K562 (cell line): Measurements from ENCODE around the gene KIF26A. TPM values are rescaled to one million over a fixed set of nuclear protein-coding genes. Genes with fewer than 3 reads are reported as not detected.

Experiments used
- ATAC-seq: fragments of 200-7000 bp; cut with Tn5 transposase; 3 replicates; pipeline ENCODE4 v1.9.1; 2020; ENCODE audit warnings: moderate library complexity
- BruUV-seq: library from RNA; stranded (reverse); fragments of 400-500 nt; replicated peaks from 2 replicates; lab custom pipeline; 2021; lab: Mats Ljungman, UMichigan
- CTCF ChIA-PET: fragments of 300-600 bp; formaldehyde crosslinking; extraction: SDS; loops from one replicate; lab custom pipeline; 2021; ENCODE audit warnings: low intra/inter-chr PET ratio; lab: Yijun Ruan, JAX
- POLR2A ChIA-PET: fragments of 300-600, 350-650 bp; sonication (Branson Sonifier 250); formaldehyde crosslinking; extraction: SDS; loops from one replicate; lab custom pipeline; 2021; ENCODE audit warnings: antibody characterized with exemption, inconsistent platforms; lab: Yijun Ruan, JAX
- DNase-seq, 4 experiments: peaks; one replicate each; pipeline versions ENCODE4 v3.0.0 to v3.0.0-alpha.2; 2011 to 2018; ENCODE audit warnings: low spot score in 3 of 4, mixed read lengths in 3 of 4; ENCODE audit errors: extremely low read depth in 1 of 4
- FAIRE-seq: peaks from 2 replicates; lab custom pipeline; 2011; peaks lifted over from hg19 to GRCh38; lab: Jason Lieb, UNC
- H2AFZ ChIP-seq: 2 replicates; pipeline ENCODE4 v1.6.0; 2011; ENCODE audit warnings: low read depth, low read length, control low read depth, inconsistent platforms
- H3K27ac ChIP-seq: fragments of 200-600 bp; 3 replicates; pipeline ENCODE4 v1.8.0; 2011; ENCODE audit warnings: low read depth, mild to moderate bottlenecking, control low read depth, inconsistent platforms, low read length, moderate library complexity, mixed read lengths; ENCODE audit errors: extremely low read depth
- H3K27me3 ChIP-seq, 2 experiments: fragments of 300-600 bp in 1 of 2; 2 replicates in 1 of 2; 3 replicates in 1 of 2; pipeline versions ENCODE4 v1.6.0 to v1.8.0; 2011; ENCODE audit warnings: inconsistent platforms in 2 of 2, low read length in 2 of 2, mild to moderate bottlenecking in 1 of 2, mixed read lengths in 1 of 2, moderate library complexity in 1 of 2; ENCODE audit not compliant: control insufficient read depth in 2 of 2, insufficient read depth in 2 of 2
- H3K36me3 ChIP-seq: fragments of 300-600 bp; 3 replicates; pipeline ENCODE4 v1.8.0; 2011; ENCODE audit warnings: mild to moderate bottlenecking, low read length, inconsistent platforms; ENCODE audit not compliant: control insufficient read depth, insufficient read depth
- H3K4me1 ChIP-seq, 2 experiments: fragments of 200-600 bp in 1 of 2; replicated peaks in 1 of 2; 2 replicates in 1 of 2; 3 replicates in 1 of 2; pipeline versions ENCODE4 v1.5.1 to v1.8.0; 2011; ENCODE audit warnings: inconsistent platforms in 2 of 2, low read length in 2 of 2, mild to moderate bottlenecking in 1 of 2, mixed read lengths in 1 of 2, moderate library complexity in 1 of 2; ENCODE audit not compliant: control insufficient read depth in 2 of 2, insufficient read depth in 2 of 2
- H3K4me2 ChIP-seq: 2 replicates; pipeline ENCODE4 v1.6.1; 2011; ENCODE audit warnings: low read length, control low read depth, inconsistent platforms, mixed read lengths; ENCODE audit not compliant: insufficient read depth
- H3K4me3 ChIP-seq: fragments of 200-600 bp; sonication (generic), shearing (Covaris generic); 2 replicates; pipeline ENCODE4 v1.5.1; 2016; ENCODE audit warnings: control low read depth, inconsistent platforms
- H3K79me2 ChIP-seq: fragments of 200-600 bp; 3 replicates; pipeline ENCODE4 v1.8.0; 2011; ENCODE audit warnings: low read length, inconsistent platforms; ENCODE audit not compliant: control insufficient read depth, insufficient read depth
- H3K9ac ChIP-seq, 2 experiments: 2 replicates each; pipeline versions ENCODE4 v1.6.0 to v1.6.1; 2011; ENCODE audit warnings: low read depth in 2 of 2, low read length in 2 of 2, control low read depth in 1 of 2, inconsistent platforms in 1 of 2, mild to moderate bottlenecking in 1 of 2, mixed read lengths in 1 of 2; ENCODE audit not compliant: insufficient read depth in 1 of 2
- H3K9me1 ChIP-seq: one replicate; pipeline ENCODE4 v1.6.0; 2011; ENCODE audit warnings: inconsistent platforms, mild to moderate bottlenecking, low read length, moderate library complexity; ENCODE audit not compliant: control insufficient read depth, insufficient read depth
- H3K9me3 ChIP-seq: replicated peaks from 2 replicates; pipeline ENCODE4 v1.5.1; 2011; ENCODE audit warnings: low read depth, low read length, inconsistent platforms; ENCODE audit not compliant: control insufficient read depth, insufficient read depth
- H4K20me1 ChIP-seq: replicated peaks from 2 replicates; pipeline ENCODE4 v1.6.1; 2011; ENCODE audit warnings: low read length, inconsistent platforms, mixed read lengths; ENCODE audit not compliant: control insufficient read depth, insufficient read depth
- ADNP ChIP-seq: fragments of 200-800 bp; sonication (Bioruptor generic); IDR thresholded peaks from 2 replicates; pipeline ENCODE4 v1.6.1; 2016; ENCODE audit warnings: missing genetic modification characterization, missing compliant biosample characterization
- CEBPB ChIP-seq: fragments of 450-650 bp; IDR thresholded peaks from 2 replicates; pipeline ENCODE4 v1.6.1; 2016; ENCODE audit warnings: missing genetic modification characterization, missing compliant biosample characterization
- FIP1L1 ChIP-seq: fragments of 200-400 bp; formaldehyde crosslinking; IDR thresholded peaks from 2 replicates; pipeline ENCODE4 v1.6.1; 2018; ENCODE audit warnings: mild to moderate bottlenecking, low read depth, low read length; ENCODE audit not compliant: poor library complexity, severe bottlenecking
- GATA2 ChIP-seq: sonication (generic); formaldehyde crosslinking; IDR thresholded peaks from 2 replicates; pipeline ENCODE4 v1.4.0; 2020; ENCODE audit warnings: mild to moderate bottlenecking, missing genetic modification reagents
- KDM5B ChIP-seq: fragments of 200-600 bp; sonication (generic); IDR thresholded peaks from 2 replicates; pipeline ENCODE4 v1.6.1; 2012; ENCODE audit warnings: low read depth, mild to moderate bottlenecking, moderate library complexity, low read length, control low read depth, inconsistent platforms; ENCODE audit not compliant: insufficient replicate concordance
- SIN3B ChIP-seq: fragments of 450-650 bp; IDR thresholded peaks from 2 replicates; pipeline ENCODE4 v1.6.1; 2017; ENCODE audit warnings: low read depth, mild to moderate bottlenecking, moderate library complexity
- STAT5B ChIP-seq: fragments of 250-450 bp; sonication (Bioruptor Pico); IDR thresholded peaks from 2 replicates; pipeline ENCODE4 v1.8.0; 2021; ENCODE audit warnings: mild to moderate bottlenecking, inconsistent platforms
- TAF1 ChIP-seq: IDR thresholded peaks from 2 replicates; pipeline ENCODE4 v1.6.1; 2011; ENCODE audit warnings: mild to moderate bottlenecking, low read length, moderate library complexity; ENCODE audit not compliant: insufficient read depth, control insufficient read depth, severe bottlenecking; ENCODE audit errors: extremely low read depth
- TEAD2 ChIP-seq: fragments of 450-650 bp; IDR thresholded peaks from 2 replicates; pipeline ENCODE4 v1.6.1; 2016; ENCODE audit warnings: missing genetic modification characterization, control low read depth, missing compliant biosample characterization
- TGIF2 ChIP-seq: sonication (generic); formaldehyde crosslinking; IDR thresholded peaks from 2 replicates; pipeline ENCODE4 v1.8.1; 2022; ENCODE audit warnings: mild to moderate bottlenecking, missing genetic modification reagents, moderate library complexity
- TRIM28 ChIP-seq: fragments of 450-650 bp; IDR thresholded peaks from 2 replicates; pipeline ENCODE4 v1.6.1; 2017
- ZNF311 ChIP-seq: fragments of 250-450 bp; sonication (Bioruptor Pico); IDR thresholded peaks from 2 replicates; pipeline ENCODE4 v1.4.0; 2020; ENCODE audit warnings: mild to moderate bottlenecking, moderate library complexity
- ZZZ3 ChIP-seq: fragments of 450-650 bp; IDR thresholded peaks from 2 replicates; pipeline ENCODE4 v1.6.1; 2016; ENCODE audit warnings: antibody characterized with exemption, mild to moderate bottlenecking, moderate library complexity
- WGBS: fragments of 100-300 bp; shearing (Covaris generic); methylation state at CpG from one replicate; pipeline ENCODE4 v1.1.6; 2016; ENCODE audit warnings: low coverage, mixed read lengths; ENCODE audit not compliant: insufficient coverage; ENCODE audit errors: missing lambda C conversion rate; 5-methylcytosine and 5-hydroxymethylcytosine counted together
- in situ Hi-C: fragments of 300-500 bp; cut with MboI; formaldehyde crosslinking; loops from 4 replicates; pipeline ENCODE4 v1.15.0; 2018; ENCODE audit warnings: inconsistent platforms, mixed read lengths
- intact Hi-C: fragments of 100-400 bp; cut with micrococcal nuclease; formaldehyde crosslinking; loops from 2 replicates; pipeline ENCODE4 v1.14.2; 2022
- polyA plus RNA-seq, 8 experiments: library from polyadenylated mRNA; depleted of rRNA in 4 of 8; stranded (reverse) in 5 of 8; unstranded in 3 of 8; fragments of >200 nt; fragmentation: Nextera tagmentation in 2 of 8; fragmentation: Illumina TruSeq in 1 of 8; extraction: Ambion mirVana in 2 of 8; extraction: Trizol in 1 of 8; gene quantifications; 2 replicates each; pipeline versions ENCODE4 v1.2.1 to v1.2.3, GENCODE V29; 2011 to 2014; ENCODE audit warnings: inconsistent platforms in 1 of 8, missing spikeins in 1 of 8
- total RNA-seq, 7 experiments: library from RNA; depleted of rRNA in 6 of 7; stranded (reverse); fragments of >200 nt in 6 of 7; fragmentation: Illumina TruSeq in 2 of 7; extraction: Trizol in 2 of 7; gene quantifications; 2 replicates each; pipeline versions ENCODE4 v1.2.1 to v1.2.3, GENCODE V29; 2011 to 2021; ENCODE audit warnings: low replicate concordance in 1 of 7
- TF ChIP-seq, protein P1 (sequence below): fragments of 250-450 bp; sonication (Bioruptor Pico); IDR thresholded peaks from 2 replicates; pipeline ENCODE4 v1.8.0; 2021; ENCODE audit warnings: moderate library complexity, mild to moderate bottlenecking, inconsistent platforms
- TF ChIP-seq, protein P2 (sequence below): fragments of 250-450 bp; sonication (Bioruptor Pico); IDR thresholded peaks from 2 replicates; pipeline ENCODE4 v1.4.0; 2020

Gene KIF26A
- total and polyA plus RNA-seq, 9 of the 15 experiments (the other 6 are each of a cell fraction or from before 2014, with no cell fraction given): 0.04 TPM; not detected in 8

DNA sequence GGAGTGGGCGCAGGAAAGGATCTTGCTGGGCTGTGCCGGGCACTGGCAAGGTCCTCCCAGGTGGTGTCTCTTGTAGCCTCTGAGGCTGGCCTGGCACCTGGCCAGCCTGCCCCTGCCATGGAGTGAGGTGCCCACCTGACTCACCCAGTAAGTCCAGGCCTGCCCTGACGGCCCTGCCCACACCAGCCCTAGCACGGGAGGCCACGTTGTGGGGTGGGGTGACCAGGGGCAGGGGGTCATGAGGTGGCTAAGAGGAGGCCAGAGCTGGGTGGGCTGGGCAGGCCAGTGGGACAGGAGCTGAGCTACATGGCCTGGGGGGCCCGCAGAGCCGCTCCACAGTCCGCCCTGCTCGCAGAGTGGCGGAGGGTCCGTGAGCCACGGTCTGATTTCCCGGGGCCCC, 45.4 kb downstream of the KIF26A start:
- DNase-seq: peak in 1 of 4 experiments; percentile 2
- no peaks in the 10 kb centered on the region for H3K9me1 ChIP-seq
- 33% methylated on average over 2 of the region's 13 CpGs for WGBS
- in situ Hi-C loops (no loop called here), intact Hi-C loops (no loop called here)
- no peaks in the 10 kb centered on the region for H3K9me3 ChIP-seq
- no peak overlapping the region for H3K4me3 ChIP-seq
- H3K4me1 ChIP-seq: no peaks in the 10 kb centered on the region
- POLR2A ChIA-PET: no interaction called here
- ATAC-seq: no peak
- H3K79me2 ChIP-seq: no peaks in the 10 kb centered on the region
- H3K36me3 ChIP-seq: no peaks in the 10 kb centered on the region
- H3K27me3 ChIP-seq: peaks cover 0 to 7% of the 10 kb centered on the region in 2 experiments; a peak in 1 of 5 replicates
- TF ChIP-seq KDM5B (no peak), TAF1 (no peak), ZZZ3 (no peak), STAT5B (CRISPR knock-in tag) (no peak), TEAD2 (no peak), FIP1L1 (no peak), GATA2 (CRISPR knock-in tag) (no peak), SIN3B (no peak), CEBPB (tag) (no peak), ZNF311 (CRISPR knock-in tag) (no peak), TGIF2 (no peak), ADNP (tag) (no peak), TRIM28 (no peak)
- TF ChIP-seq, protein P1, sequence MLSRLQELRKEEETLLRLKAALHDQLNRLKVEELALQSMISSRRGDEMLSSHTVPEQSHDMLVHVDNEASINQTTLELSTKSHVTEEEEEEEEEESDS (CRISPR knock-in tag): no peak
- TF ChIP-seq, protein P2, sequence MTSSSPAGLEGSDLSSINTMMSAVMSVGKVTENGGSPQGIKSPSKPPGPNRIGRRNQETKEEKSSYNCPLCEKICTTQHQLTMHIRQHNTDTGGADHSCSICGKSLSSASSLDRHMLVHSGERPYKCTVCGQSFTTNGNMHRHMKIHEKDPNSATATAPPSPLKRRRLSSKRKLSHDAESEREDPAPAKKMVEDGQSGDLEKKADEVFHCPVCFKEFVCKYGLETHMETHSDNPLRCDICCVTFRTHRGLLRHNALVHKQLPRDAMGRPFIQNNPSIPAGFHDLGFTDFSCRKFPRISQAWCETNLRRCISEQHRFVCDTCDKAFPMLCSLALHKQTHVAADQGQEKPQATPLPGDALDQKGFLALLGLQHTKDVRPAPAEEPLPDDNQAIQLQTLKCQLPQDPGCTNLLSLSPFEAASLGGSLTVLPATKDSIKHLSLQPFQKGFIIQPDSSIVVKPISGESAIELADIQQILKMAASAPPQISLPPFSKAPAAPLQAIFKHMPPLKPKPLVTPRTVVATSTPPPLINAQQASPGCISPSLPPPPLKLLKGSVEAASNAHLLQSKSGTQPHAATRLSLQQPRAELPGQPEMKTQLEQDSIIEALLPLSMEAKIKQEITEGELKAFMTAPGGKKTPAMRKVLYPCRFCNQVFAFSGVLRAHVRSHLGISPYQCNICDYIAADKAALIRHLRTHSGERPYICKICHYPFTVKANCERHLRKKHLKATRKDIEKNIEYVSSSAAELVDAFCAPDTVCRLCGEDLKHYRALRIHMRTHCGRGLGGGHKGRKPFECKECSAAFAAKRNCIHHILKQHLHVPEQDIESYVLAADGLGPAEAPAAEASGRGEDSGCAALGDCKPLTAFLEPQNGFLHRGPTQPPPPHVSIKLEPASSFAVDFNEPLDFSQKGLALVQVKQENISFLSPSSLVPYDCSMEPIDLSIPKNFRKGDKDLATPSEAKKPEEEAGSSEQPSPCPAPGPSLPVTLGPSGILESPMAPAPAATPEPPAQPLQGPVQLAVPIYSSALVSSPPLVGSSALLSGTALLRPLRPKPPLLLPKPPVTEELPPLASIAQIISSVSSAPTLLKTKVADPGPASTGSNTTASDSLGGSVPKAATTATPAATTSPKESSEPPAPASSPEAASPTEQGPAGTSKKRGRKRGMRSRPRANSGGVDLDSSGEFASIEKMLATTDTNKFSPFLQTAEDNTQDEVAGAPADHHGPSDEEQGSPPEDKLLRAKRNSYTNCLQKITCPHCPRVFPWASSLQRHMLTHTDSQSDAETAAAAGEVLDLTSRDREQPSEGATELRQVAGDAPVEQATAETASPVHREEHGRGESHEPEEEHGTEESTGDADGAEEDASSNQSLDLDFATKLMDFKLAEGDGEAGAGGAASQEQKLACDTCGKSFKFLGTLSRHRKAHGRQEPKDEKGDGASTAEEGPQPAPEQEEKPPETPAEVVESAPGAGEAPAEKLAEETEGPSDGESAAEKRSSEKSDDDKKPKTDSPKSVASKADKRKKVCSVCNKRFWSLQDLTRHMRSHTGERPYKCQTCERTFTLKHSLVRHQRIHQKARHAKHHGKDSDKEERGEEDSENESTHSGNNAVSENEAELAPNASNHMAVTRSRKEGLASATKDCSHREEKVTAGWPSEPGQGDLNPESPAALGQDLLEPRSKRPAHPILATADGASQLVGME (CRISPR knock-in tag): no peak
- TF ChIP-seq, all 486 proteins: peak for 0
- no peak overlapping the region for H3K9ac ChIP-seq
- H3K4me2 ChIP-seq: no peak overlapping the region
- no peak overlapping the region for H3K27ac ChIP-seq
- no TSS peak for BruUV-seq
- no peaks in the 10 kb centered on the region for H4K20me1 ChIP-seq
- CTCF ChIA-PET: no interaction called here
- H2AFZ ChIP-seq: no peak overlapping the region
- FAIRE-seq: no peak
